ENCODE measurements around the gene TICRR. TPM values are rescaled to one million over a fixed set of nuclear protein-coding genes. Genes with fewer than 3 reads are reported as not detected.

TICRR gene
- total RNA-seq, 1 experiment from 2014 or later, result 20.5 TPM

- ChIA-PET POLR2A (interaction anchor here (0.6 kb wide), 1 partner anchor 284 kb away, joined by 3 read pairs; no protein-coding TSS in a partner anchor), CTCF (interaction anchor here (0.9 to 1.3 kb wide), 2 partner anchors 11 to 22 kb away, joined by 3 read pairs; no protein-coding TSS in a partner anchor)
- TF ChIP-seq TCF7L2 (IDR thresholded peaks at IDR 0.05; ENCODE audit: low read depth, low read length), result no peak
- H3K36me3 ChIP-seq (ENCODE audit: control insufficient read depth, insufficient read depth, low read length), result no peaks in the 10 kb centered on the region
- no peak overlapping the region for H3K27ac ChIP-seq (ENCODE audit: low read length)
- intact Hi-C loops (cut with micrococcal nuclease; ENCODE audit: unreplicated experiment), result no loop called here
- BruUV-seq (replicated peaks), result no TSS peak
- in situ Hi-C loops (cut with HindIII; ENCODE audit: low pct_unique_long_range_greater_than_20kb, low sequenced_read_pairs), result no loop called here
- no peaks in the 10 kb centered on the region for H3K4me1 ChIP-seq (ENCODE audit: control insufficient read depth, insufficient read depth, low read length)
- no peak overlapping the region for H3K4me3 ChIP-seq (ENCODE audit: low read depth in 2 of 2, low read length in 2 of 2)
- DNase-seq (ENCODE audit: low read depth, low spot score), result no peak
- H3K27me3 ChIP-seq (ENCODE audit: control insufficient read depth, insufficient read depth, low read length), result no peaks in the 10 kb centered on the region
- ATAC-seq, result peak; percentile 41
- H3K9me3 ChIP-seq (ENCODE audit: control insufficient read depth, insufficient read depth, low read depth, low read length), result no peaks in the 10 kb centered on the region
Measured at GRCh38 chr15:89646416-89647141, 71.3 kb downstream of the TICRR start.

- no TSS peak for BruUV-seq (replicated peaks)
- Histone ChIP-seq H3K4me1 (ENCODE audit: control insufficient read depth, insufficient read depth, low read length) (no peaks in the 10 kb centered on the region), H3K27me3 (ENCODE audit: control insufficient read depth, insufficient read depth, low read length) (no peaks in the 10 kb centered on the region), H3K4me3 (ENCODE audit: low read depth in 2 of 2, low read length in 2 of 2) (peak overlapping the region; percentile 17 to 40), H3K27ac (ENCODE audit: low read length) (no peak overlapping the region), H3K9me3 (ENCODE audit: control insufficient read depth, insufficient read depth, low read depth, low read length) (no peaks in the 10 kb centered on the region), H3K36me3 (ENCODE audit: control insufficient read depth, insufficient read depth, low read length) (no peaks in the 10 kb centered on the region)
- in situ Hi-C loops (cut with HindIII; ENCODE audit: low pct_unique_long_range_greater_than_20kb, low sequenced_read_pairs) (no loop called here), intact Hi-C loops (cut with micrococcal nuclease; ENCODE audit: unreplicated experiment) (no loop called here)
- ChIA-PET CTCF (interaction anchor here (0.5 to 1.3 kb wide), 4 partner anchors 11 to 219 kb away, joined by 3 to 5 read pairs (median 4); no protein-coding TSS in a partner anchor), POLR2A (no interaction called here)
- TF ChIP-seq TCF7L2 (IDR thresholded peaks at IDR 0.05; ENCODE audit: low read depth, low read length) (no peak), POLR2AphosphoS5 (IDR thresholded peaks at IDR 0.05; ENCODE audit: low read depth, low read length) (no peak)
- TF ChIP-seq, protein P1, sequence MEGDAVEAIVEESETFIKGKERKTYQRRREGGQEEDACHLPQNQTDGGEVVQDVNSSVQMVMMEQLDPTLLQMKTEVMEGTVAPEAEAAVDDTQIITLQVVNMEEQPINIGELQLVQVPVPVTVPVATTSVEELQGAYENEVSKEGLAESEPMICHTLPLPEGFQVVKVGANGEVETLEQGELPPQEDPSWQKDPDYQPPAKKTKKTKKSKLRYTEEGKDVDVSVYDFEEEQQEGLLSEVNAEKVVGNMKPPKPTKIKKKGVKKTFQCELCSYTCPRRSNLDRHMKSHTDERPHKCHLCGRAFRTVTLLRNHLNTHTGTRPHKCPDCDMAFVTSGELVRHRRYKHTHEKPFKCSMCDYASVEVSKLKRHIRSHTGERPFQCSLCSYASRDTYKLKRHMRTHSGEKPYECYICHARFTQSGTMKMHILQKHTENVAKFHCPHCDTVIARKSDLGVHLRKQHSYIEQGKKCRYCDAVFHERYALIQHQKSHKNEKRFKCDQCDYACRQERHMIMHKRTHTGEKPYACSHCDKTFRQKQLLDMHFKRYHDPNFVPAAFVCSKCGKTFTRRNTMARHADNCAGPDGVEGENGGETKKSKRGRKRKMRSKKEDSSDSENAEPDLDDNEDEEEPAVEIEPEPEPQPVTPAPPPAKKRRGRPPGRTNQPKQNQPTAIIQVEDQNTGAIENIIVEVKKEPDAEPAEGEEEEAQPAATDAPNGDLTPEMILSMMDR (IDR thresholded peaks at IDR 0.05), result peak; percentile 98
- peak; percentile 22 for DNase-seq (ENCODE audit: low read depth, low spot score)
- peak; percentile 94 for ATAC-seq
Measured at GRCh38 chr15:89647191-89647851, 72.1 kb downstream of the TICRR start.

GRCh38 chr15:89648106-89649012, 73.1 kb downstream of the TICRR start:
- BruUV-seq (replicated peaks), result TSS peak; percentile 38
- POLR2A ChIA-PET, result no interaction called here

More at GRCh38 chr15:89648106-89649012, 73.1 kb downstream of the TICRR start:
- intact Hi-C loops (cut with micrococcal nuclease; ENCODE audit: unreplicated experiment), result no loop called here
- ATAC-seq, result no peak
- CTCF ChIA-PET, result no interaction called here
- in situ Hi-C loops (cut with HindIII; ENCODE audit: low pct_unique_long_range_greater_than_20kb, low sequenced_read_pairs), result no loop called here
- H3K4me3 ChIP-seq (ENCODE audit: low read depth in 2 of 2, low read length in 2 of 2), result no peak overlapping the region
- H3K36me3 ChIP-seq (ENCODE audit: control insufficient read depth, insufficient read depth, low read length), result no peaks in the 10 kb centered on the region
- no peak for DNase-seq (ENCODE audit: low read depth, low spot score)
- no peak for TF ChIP-seq SIN3A (IDR thresholded peaks at IDR 0.05; ENCODE audit: borderline replicate concordance, insufficient read depth, low read depth, low read length)
- TF ChIP-seq POLR2AphosphoS5 (IDR thresholded peaks at IDR 0.05; ENCODE audit: low read depth, low read length), result no peak
- TF ChIP-seq TCF7L2 (IDR thresholded peaks at IDR 0.05; ENCODE audit: low read depth, low read length), result no peak
- TF ChIP-seq, protein P1 (IDR thresholded peaks at IDR 0.05), result no peak
- TF ChIP-seq, protein P2, sequence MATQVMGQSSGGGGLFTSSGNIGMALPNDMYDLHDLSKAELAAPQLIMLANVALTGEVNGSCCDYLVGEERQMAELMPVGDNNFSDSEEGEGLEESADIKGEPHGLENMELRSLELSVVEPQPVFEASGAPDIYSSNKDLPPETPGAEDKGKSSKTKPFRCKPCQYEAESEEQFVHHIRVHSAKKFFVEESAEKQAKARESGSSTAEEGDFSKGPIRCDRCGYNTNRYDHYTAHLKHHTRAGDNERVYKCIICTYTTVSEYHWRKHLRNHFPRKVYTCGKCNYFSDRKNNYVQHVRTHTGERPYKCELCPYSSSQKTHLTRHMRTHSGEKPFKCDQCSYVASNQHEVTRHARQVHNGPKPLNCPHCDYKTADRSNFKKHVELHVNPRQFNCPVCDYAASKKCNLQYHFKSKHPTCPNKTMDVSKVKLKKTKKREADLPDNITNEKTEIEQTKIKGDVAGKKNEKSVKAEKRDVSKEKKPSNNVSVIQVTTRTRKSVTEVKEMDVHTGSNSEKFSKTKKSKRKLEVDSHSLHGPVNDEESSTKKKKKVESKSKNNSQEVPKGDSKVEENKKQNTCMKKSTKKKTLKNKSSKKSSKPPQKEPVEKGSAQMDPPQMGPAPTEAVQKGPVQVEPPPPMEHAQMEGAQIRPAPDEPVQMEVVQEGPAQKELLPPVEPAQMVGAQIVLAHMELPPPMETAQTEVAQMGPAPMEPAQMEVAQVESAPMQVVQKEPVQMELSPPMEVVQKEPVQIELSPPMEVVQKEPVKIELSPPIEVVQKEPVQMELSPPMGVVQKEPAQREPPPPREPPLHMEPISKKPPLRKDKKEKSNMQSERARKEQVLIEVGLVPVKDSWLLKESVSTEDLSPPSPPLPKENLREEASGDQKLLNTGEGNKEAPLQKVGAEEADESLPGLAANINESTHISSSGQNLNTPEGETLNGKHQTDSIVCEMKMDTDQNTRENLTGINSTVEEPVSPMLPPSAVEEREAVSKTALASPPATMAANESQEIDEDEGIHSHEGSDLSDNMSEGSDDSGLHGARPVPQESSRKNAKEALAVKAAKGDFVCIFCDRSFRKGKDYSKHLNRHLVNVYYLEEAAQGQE (IDR thresholded peaks at IDR 0.05; ENCODE audit: insufficient read depth in 1 of 2, low read depth in 2 of 2, low read length in 1 of 2), result no peak
- no peaks in the 10 kb centered on the region for H3K9me3 ChIP-seq (ENCODE audit: control insufficient read depth, insufficient read depth, low read depth, low read length)
- no peaks in the 10 kb centered on the region for H3K4me1 ChIP-seq (ENCODE audit: control insufficient read depth, insufficient read depth, low read length)
- H3K27me3 ChIP-seq (ENCODE audit: control insufficient read depth, insufficient read depth, low read length), result no peaks in the 10 kb centered on the region
- no peak overlapping the region for H3K27ac ChIP-seq (ENCODE audit: low read length)
